ENCODE measurements around the gene LRRFIP1. TPM values are rescaled to one million over a fixed set of nuclear protein-coding genes. Genes with fewer than 3 reads are reported as not detected.
"Not testable (repeated sequence)": the region's sequence is repeated elsewhere in the genome, so short reads cannot be mapped to it uniquely, and the experiment has no call there.

LRRFIP1 gene
- total RNA-seq, 1 donor from 2014 or later = 152 TPM

DNA sequence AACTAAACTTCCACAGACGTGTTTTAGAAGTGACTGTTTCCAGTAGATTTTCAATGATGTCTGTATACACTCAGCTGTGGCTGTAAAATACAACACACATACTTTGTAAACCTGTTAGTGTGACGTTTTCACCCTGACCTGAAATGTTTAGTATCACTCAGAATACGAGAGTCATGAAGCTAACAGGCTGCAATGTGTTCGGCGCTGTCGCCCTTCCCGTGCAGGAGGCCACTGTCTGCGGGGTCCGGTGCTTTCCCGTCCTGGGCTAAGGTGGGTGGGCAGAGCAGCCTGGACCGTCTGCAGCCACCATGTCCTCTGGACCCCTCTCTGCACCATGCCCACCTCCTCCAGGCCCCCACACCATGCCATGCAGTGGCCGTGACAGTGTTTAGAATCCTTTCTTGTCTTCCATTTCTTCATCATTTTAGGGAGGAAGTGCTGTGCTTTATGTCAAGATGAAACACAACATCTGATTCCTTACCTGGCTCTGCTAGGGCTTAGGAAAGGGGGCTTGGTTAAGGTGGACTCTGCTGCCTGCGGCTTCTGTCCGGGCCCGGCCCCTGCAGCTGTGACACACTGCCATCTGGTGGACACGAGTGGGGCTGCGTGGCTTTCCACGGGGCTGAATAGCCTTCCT lies 117.3 kb downstream of the LRRFIP1 start:
- no peak for DNase-seq (ENCODE audit: low read depth, low spot score)

- DNase-seq (ENCODE audit: low read depth, low spot score) = no peak
Measured at GRCh38 chr2:237745250-237745613, 117.8 kb downstream of the LRRFIP1 start.

DNA sequence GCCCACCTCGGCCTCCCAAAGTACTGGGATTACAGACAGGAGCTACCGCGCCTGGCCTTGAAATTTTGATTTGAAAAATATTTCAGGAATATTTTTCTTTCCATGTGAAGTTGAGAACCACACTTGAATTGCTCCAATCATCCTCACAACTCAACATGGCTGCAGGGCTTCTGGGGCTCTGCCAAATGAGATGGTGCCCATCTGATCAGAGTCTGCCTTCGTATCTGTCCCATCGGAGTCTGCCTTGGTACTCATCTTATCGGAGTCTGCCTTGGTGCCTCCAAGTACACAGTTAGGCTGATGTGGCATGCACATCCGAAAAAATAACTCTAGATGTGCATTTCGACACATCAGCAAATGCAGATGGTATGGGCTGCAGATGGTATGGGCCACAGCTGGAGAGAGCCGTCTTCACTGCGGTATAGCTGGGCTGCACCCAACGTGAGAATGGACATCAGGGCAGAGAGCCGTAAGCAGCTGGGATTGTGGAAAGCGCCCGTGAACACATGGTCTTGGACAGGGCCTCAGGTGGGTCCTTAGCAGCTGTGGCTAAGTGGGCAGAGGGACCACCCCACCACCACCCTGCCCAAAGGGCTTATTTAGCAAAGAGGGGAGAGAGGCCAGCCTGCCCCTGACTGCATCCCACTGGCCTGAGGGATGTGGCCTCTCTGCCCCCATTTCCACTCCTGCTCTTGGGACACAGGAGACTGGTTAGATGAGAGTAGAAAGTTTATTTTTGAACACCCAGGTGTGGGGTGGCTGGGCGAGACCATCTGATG lies 119.1 kb downstream of the LRRFIP1 start:
- DNase-seq (ENCODE audit: low read depth, low spot score) = no peak

- DNase-seq (ENCODE audit: low read depth, low spot score) = no peak
Measured at GRCh38 chr2:237747189-237747588, 119.8 kb downstream of the LRRFIP1 start.

GRCh38 chr2:237749002-237749401 lies 121.6 kb downstream of the LRRFIP1 start:
- no peak for DNase-seq (ENCODE audit: low read depth, low spot score)

DNA sequence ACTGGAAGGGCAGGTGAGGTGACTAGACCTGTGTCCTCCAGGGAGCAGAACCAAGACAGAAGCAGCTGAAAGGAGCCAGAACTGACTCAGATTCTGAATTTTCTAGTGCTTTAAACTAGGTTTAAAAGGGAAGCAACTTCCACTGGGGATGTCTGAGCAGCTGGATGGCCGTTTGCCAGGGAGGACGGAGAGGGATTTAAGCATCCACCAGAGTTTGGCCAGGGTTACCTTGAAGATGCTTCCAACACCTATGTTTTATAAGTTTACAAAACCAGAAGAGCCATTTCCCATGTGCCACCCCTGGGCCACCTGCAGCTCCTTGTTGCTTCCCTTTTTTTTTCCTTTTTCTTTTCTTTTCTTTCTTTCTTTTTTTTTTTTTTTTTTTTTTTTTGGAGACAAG lies 122.6 kb downstream of the LRRFIP1 start:
- DNase-seq (ENCODE audit: low read depth, low spot score) = no peak

DNA sequence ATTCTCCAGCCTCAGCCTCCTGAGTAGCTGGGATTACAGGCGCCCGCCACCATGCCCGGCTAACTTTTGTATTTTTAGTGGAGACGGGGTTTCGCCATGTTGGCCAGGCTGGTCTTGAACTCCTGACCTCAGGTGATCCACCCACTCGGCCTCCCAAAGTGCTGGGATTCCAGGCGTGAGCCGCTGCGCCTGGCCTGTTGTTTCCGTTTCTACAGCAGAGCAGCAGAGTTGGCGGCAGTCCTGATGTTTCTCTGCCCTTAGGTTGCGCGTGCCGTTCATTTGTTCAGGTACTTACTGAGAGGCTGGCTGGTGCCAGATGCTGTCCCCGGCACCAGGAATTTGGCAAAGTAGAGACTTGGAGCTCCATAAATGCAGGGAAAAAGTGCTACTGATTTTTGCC lies 123.1 kb downstream of the LRRFIP1 start:
- not testable (repeated sequence) for DNase-seq (ENCODE audit: low read depth, low spot score)

GRCh38 chr2:237752761-237753165 lies 125.4 kb downstream of the LRRFIP1 start:
- no peak for DNase-seq (ENCODE audit: low read depth, low spot score)

GRCh38 chr2:237754182-237754581 lies 126.8 kb downstream of the LRRFIP1 start:
- no peak for DNase-seq (ENCODE audit: low read depth, low spot score)

- no peak for DNase-seq (ENCODE audit: low read depth, low spot score)
Measured at GRCh38 chr2:237754626-237755248, 127.3 kb downstream of the LRRFIP1 start.

- no peak for DNase-seq (ENCODE audit: low read depth, low spot score)
Measured at GRCh38 chr2:237757616-237758015, 130.2 kb downstream of the LRRFIP1 start.

- DNase-seq (ENCODE audit: low read depth, low spot score) = no peak
Measured at GRCh38 chr2:237758185-237758584, 130.8 kb downstream of the LRRFIP1 start.

- no peak for DNase-seq (ENCODE audit: low read depth, low spot score)
Measured at GRCh38 chr2:237759176-237759575, 131.8 kb downstream of the LRRFIP1 start.

- no peak for DNase-seq (ENCODE audit: low read depth, low spot score)
Measured at GRCh38 chr2:237760506-237761502, 133.4 kb downstream of the LRRFIP1 start.

- DNase-seq (ENCODE audit: low read depth, low spot score) = not testable (repeated sequence)
Measured at GRCh38 chr2:237762291-237763182, 135.2 kb downstream of the LRRFIP1 start.

GRCh38 chr2:237763812-237764211 lies 136.4 kb downstream of the LRRFIP1 start:
- no peak for DNase-seq (ENCODE audit: low read depth, low spot score)

- DNase-seq (ENCODE audit: low read depth, low spot score) = not testable (repeated sequence)
Measured at GRCh38 chr2:237765122-237765521, 137.7 kb downstream of the LRRFIP1 start.

- DNase-seq (ENCODE audit: low read depth, low spot score) = no peak
Measured at GRCh38 chr2:237765875-237766274, 138.5 kb downstream of the LRRFIP1 start.

DNA sequence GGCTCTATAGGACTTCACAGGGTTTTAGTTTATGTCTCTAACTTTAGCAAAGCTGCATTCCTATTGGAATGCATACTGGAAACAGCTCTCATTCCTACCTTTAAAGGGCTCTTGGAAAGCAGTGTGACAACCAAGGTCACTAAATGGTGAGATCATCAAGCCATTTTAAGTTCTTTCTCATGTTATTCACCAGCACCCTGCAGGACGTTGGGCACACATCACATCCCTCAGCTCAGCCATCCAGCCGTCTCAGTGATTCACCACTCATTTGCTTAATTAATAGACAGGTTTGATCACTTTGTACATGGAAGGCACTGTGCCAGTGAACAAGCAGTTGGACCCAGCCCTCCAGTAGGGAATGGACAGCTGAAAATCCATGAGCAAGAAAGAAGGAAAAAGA lies 139.0 kb downstream of the LRRFIP1 start:
- no peak for DNase-seq (ENCODE audit: low read depth, low spot score)

DNA sequence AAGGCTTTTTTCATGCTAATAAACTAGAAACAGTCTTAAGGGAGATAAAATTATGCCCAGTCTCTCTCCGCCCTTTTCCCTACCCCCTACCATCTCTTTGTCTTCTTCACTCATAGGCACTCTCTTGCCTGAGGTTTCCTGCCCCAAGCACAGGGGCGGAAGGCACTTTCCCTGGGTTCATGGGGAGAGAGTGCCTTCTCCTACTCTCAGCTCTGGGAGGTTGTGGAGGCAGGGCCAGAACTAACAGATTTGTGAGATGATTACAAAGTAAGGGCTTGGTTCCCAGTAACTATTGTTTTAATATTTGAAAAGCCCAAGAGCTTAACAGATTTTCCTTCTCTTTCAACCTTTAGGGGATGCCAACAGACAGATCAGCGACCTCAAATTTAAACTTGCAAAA lies 145.1 kb downstream of the LRRFIP1 start:
- DNase-seq (ENCODE audit: low read depth, low spot score) = no peak
